ENCODE data around the gene HABP4. TPM values are rescaled to one million over a fixed set of nuclear protein-coding genes. Genes with fewer than 3 reads are reported as not detected.

HABP4 gene
- total RNA-seq, 4 donors from 2014 or later: 1.9 to 11.3 (median 5.0) TPM

DNA sequence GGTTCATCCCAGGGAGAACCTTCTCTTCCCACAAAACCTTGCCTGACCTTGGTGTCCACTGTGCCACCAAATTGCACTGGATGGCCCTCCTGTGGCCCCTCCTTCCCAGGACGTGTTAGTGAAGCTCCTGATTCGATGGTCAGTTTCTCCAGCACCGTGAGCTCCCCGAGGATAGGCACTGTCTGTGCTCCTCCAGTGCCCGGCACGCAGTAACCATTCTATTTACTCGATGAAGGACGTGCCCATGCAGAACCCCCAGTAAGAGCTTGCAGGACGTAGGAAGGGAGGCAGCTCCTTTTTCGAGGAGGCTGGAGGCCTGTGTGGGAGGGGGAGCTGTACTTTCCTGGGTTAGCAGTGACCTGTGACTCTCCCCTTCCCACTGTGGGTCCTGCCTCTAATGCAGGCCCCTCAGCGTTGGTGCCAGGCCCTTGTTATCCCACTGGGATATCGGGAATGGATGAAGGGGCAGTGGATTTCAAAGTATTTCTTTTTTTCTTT is 39.6 kb downstream of the HABP4 start:
- no peak for TF ChIP-seq EP300 (IDR thresholded peaks at IDR 0.05; ENCODE audit: low read depth)
- no peak for TF ChIP-seq CTCF (IDR thresholded peaks at IDR 0.05)
- H3K27ac ChIP-seq: no peak overlapping the region
- peaks cover 0 to 19% (median 4%) of the 10 kb centered on the region in 4 donors for H3K4me1 ChIP-seq
- intact Hi-C loops (cut with DNase I; ENCODE audit: low total_unique reads) (no loop called here), in situ Hi-C loops (cut with MboI; ENCODE audit: low pct_ligation_motif_present in 1 of 4, low pct_unique_long_range_greater_than_20kb in 1 of 4, low sequenced_read_pairs in 3 of 4) (no loop called here)
- no peaks in the 10 kb centered on the region for H3K36me3 ChIP-seq
- H3K27me3 ChIP-seq: no peaks in the 10 kb centered on the region
- no peak overlapping the region for H3K4me3 ChIP-seq
- no peak for DNase-seq
- no peaks in the 10 kb centered on the region for H3K9me3 ChIP-seq
- 93 to 94% methylated on average over 3 to 12 of the region's 12 CpGs for WGBS, 2 donors (ENCODE audit: low coverage in 1 of 2)

GRCh38 chr9:96490534-96491078 is 40.6 kb downstream of the HABP4 start:
- TF ChIP-seq CTCF (IDR thresholded peaks at IDR 0.05) (no peak), EP300 (IDR thresholded peaks at IDR 0.05; ENCODE audit: low read depth) (no peak), POLR2AphosphoS5 (IDR thresholded peaks at IDR 0.05) (no peak), POLR2A (IDR thresholded peaks at IDR 0.05) (no peak)
- H3K27ac ChIP-seq: no peak overlapping the region
- no peak overlapping the region for H3K4me3 ChIP-seq
- WGBS, 2 donors (ENCODE audit: low coverage in 1 of 2): 91 to 93% methylated on average over 8 to 10 of the region's 10 CpGs
- no peaks in the 10 kb centered on the region for H3K9me3 ChIP-seq
- intact Hi-C loops (cut with DNase I; ENCODE audit: low total_unique reads): no loop called here
- in situ Hi-C loops (cut with MboI; ENCODE audit: low pct_ligation_motif_present in 1 of 4, low pct_unique_long_range_greater_than_20kb in 1 of 4, low sequenced_read_pairs in 3 of 4): no loop called here
- H3K27me3 ChIP-seq: no peaks in the 10 kb centered on the region
- no peaks in the 10 kb centered on the region for H3K36me3 ChIP-seq
- H3K4me1 ChIP-seq: peaks cover 0 to 19% (median 4%) of the 10 kb centered on the region in 4 donors
- no peak for DNase-seq

DNA sequence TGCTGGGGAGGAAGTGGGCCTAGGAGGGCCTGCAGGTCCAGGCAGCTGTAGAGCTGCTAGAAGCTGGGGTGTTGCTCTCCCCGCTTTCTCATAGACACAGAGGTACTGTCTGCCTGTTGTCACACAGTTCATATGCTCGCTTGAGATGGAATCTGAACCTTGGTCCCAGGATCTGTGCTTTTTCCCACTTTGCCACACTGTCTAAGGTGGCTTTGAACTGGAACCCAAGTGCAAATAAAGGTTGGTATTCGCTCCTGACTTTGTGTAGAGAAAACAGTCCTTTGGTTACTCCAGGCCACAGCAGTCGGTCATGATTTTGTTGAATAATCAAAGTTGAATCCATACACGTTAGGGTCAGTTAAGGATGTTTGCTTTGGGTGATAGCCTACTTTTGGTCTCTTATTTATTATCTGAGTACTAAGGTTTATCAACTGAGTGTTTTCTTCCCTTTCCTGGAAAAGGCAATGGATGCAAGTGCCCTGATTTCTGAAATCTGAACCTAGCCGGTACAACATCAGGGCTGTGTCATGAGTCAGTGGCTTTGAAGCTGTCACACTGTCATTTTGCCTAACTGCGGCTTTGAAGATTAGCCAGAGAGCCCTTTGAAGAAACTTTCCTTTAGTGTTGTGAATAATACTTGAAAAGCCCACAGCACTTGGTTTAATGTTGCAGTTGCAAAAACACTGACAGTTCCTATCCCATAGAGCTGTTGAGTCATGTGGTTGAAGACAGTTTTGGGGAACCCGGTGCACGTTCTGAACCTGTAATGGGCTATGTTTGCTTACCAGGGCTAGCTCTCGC is 41.3 kb downstream of the HABP4 start:
- H3K4me3 ChIP-seq: no peak overlapping the region
- H3K9me3 ChIP-seq: no peaks in the 10 kb centered on the region
- 75 to 83% methylated on average over 4 to 10 of the region's 10 CpGs for WGBS, 2 donors (ENCODE audit: low coverage in 1 of 2)
- in situ Hi-C loops (cut with MboI; ENCODE audit: low pct_ligation_motif_present in 1 of 4, low pct_unique_long_range_greater_than_20kb in 1 of 4, low sequenced_read_pairs in 3 of 4) (no loop called here), intact Hi-C loops (cut with DNase I; ENCODE audit: low total_unique reads) (no loop called here)
- no peaks in the 10 kb centered on the region for H3K36me3 ChIP-seq
- no peak overlapping the region for H3K27ac ChIP-seq
- H3K27me3 ChIP-seq: no peaks in the 10 kb centered on the region
- no peak for TF ChIP-seq POLR2AphosphoS5 (IDR thresholded peaks at IDR 0.05)
- no peak for DNase-seq
- H3K4me1 ChIP-seq: peaks cover 0 to 12% (median 4%) of the 10 kb centered on the region in 4 donors

DNA sequence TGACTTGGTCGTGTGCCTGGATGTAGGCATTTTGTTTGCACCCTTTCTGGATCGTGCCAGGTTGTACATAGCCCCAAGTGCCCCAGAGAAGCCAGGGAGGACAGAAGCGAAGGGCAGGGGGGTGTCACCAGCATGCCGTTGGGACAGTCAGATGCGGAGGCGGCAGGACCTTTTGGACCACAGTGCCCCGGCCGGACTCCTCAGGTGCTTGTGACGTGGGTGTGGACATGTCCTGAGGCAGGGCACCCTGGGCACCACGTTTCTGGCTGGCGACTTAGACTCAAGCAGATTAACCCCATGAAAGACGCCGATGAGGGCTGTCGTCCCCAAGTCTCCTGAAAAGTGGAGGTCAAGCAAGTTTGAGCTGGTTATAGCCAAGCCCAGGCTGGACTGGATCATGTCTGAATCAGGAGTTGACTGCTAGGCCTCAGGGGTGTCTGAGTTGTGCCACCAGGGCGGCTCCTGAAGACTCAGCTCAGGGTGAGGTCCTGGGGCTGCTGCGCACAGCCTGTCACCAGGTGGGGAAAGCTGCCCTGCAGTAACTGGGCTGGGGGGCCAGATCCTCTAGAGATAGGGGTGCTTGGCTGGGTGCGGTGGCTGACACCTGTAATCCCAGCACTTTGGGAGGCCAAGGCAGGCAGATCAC is 42.0 kb downstream of the HABP4 start:
- no peak for TF ChIP-seq POLR2AphosphoS5 (IDR thresholded peaks at IDR 0.05)
- TF ChIP-seq CTCF (IDR thresholded peaks at IDR 0.05): no peak
- TF ChIP-seq EP300 (IDR thresholded peaks at IDR 0.05; ENCODE audit: low read depth): no peak
- no peak for TF ChIP-seq POLR2A (IDR thresholded peaks at IDR 0.05)
- H3K27me3 ChIP-seq: no peaks in the 10 kb centered on the region
- H3K9me3 ChIP-seq: no peaks in the 10 kb centered on the region
- WGBS, 2 donors (ENCODE audit: low coverage in 1 of 2): 92% methylated on average over 17 of the region's 17 CpGs; no CpG with 5 or more reads in 1 of the 2 donors
- H3K4me1 ChIP-seq: peaks cover 0 to 5% (median 2%) of the 10 kb centered on the region in 4 donors
- no peak for DNase-seq
- intact Hi-C loops (cut with DNase I; ENCODE audit: low total_unique reads) (no loop called here), in situ Hi-C loops (cut with MboI; ENCODE audit: low pct_ligation_motif_present in 1 of 4, low pct_unique_long_range_greater_than_20kb in 1 of 4, low sequenced_read_pairs in 3 of 4) (no loop called here)
- no peaks in the 10 kb centered on the region for H3K36me3 ChIP-seq
- H3K27ac ChIP-seq: no peak overlapping the region
- no peak overlapping the region for H3K4me3 ChIP-seq

Data from transverse colon (tissue), 4 donors.